HCT116 (cell line): ENCODE measurements around the gene PRKAR2A.

ENCODE experiments used
- CEBPB ChIP-seq: IDR thresholded peaks from 2 replicates; pipeline ENCODE4 v1.6.1; 2012; ENCODE audit warnings: low read depth
- CTCF ChIP-seq, 3 experiments: fragments of 200-600 bp in 1 of 3; sonication (generic) in 1 of 3; IDR thresholded peaks in 2 of 3; conservative IDR thresholded peaks in 1 of 3; 2 replicates each; pipeline ENCODE4 v1.5.1; 2012 to 2017; ENCODE audit warnings: low read depth in 2 of 3, low read length in 2 of 3, antibody characterized with exemption in 1 of 3, borderline replicate concordance in 1 of 3, control low read depth in 1 of 3, mild to moderate bottlenecking in 1 of 3, mixed read lengths in 1 of 3, mixed run types in 1 of 3, moderate library complexity in 1 of 3; ENCODE audit not compliant: insufficient read depth in 1 of 3
- EZH2 ChIP-seq: fragments of 200-600 bp; sonication (generic); IDR thresholded peaks from 2 replicates; pipeline ENCODE4 v1.6.1; 2017; ENCODE audit warnings: antibody characterized with exemption, mixed run types
- EZH2phosphoT487 ChIP-seq: fragments of 200-600 bp; IDR thresholded peaks from 2 replicates; pipeline ENCODE4 v1.6.1; 2018; ENCODE audit warnings: antibody characterized with exemption, borderline replicate concordance
- FOSL1 ChIP-seq: IDR thresholded peaks from 2 replicates; pipeline ENCODE4 v1.6.1; 2012; ENCODE audit warnings: low read depth
- POLR2A ChIP-seq: IDR thresholded peaks from 2 replicates; pipeline ENCODE4 v1.7.0; 2011; ENCODE audit warnings: borderline replicate concordance; ENCODE audit not compliant: insufficient read depth, insufficient read length; ENCODE audit errors: extremely low read depth
- POLR2AphosphoS5 ChIP-seq: IDR thresholded peaks from 2 replicates; pipeline ENCODE4 v1.6.1; 2011; ENCODE audit warnings: mild to moderate bottlenecking, low read depth, low read length, moderate library complexity
- RAD21 ChIP-seq: IDR thresholded peaks from 2 replicates; pipeline ENCODE4 v1.6.1; 2012; ENCODE audit warnings: low read depth, mild to moderate bottlenecking
- SIN3A ChIP-seq: IDR thresholded peaks from 2 replicates; pipeline ENCODE4 v1.6.1; 2012; ENCODE audit warnings: low read depth
- ZFX ChIP-seq: fragments of 450-650 bp; IDR thresholded peaks from 2 replicates; pipeline ENCODE4 v1.6.1; 2017
- TF ChIP-seq, protein P1 (sequence below): IDR thresholded peaks from 2 replicates; pipeline ENCODE4 v1.6.1; 2011; ENCODE audit warnings: mild to moderate bottlenecking, low read length, moderate library complexity; ENCODE audit not compliant: insufficient replicate concordance; ENCODE audit errors: extremely low read depth

DNA sequence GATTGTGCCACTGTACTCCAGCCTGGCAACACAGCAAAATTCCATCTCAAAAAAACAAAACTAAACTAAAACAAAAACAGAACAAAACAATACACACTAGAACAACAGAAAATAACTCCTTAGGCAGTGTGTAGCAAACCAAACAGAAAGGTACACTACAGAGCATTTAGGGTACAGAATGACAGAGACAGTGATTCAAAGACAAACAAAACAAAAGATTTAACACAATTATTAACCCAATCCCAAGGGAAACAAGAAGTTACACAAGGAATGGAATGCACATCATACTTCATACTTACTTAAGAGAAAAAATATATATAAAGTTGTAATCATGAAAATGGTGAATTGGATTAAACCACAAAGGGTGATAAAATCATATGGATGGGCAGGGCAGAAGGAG lies 38.1 kb upstream of the PRKAR2A start:
- TF ChIP-seq CTCF (IDR thresholded peaks at IDR 0.05 in 2 of 3, conservative IDR thresholded peaks at IDR 0.05 in 1 of 3; ENCODE audit: borderline replicate concordance in 1 of 3, insufficient read depth in 1 of 3, low read depth in 2 of 3, low read length in 2 of 3) (no peak), CEBPB (no peak), ZFX (no peak), POLR2A (no peak), RAD21 (no peak), EZH2 (no peak), FOSL1 (no peak), EZH2phosphoT487 (no peak), POLR2AphosphoS5 (no peak), SIN3A (no peak)
- TF ChIP-seq, protein P1, sequence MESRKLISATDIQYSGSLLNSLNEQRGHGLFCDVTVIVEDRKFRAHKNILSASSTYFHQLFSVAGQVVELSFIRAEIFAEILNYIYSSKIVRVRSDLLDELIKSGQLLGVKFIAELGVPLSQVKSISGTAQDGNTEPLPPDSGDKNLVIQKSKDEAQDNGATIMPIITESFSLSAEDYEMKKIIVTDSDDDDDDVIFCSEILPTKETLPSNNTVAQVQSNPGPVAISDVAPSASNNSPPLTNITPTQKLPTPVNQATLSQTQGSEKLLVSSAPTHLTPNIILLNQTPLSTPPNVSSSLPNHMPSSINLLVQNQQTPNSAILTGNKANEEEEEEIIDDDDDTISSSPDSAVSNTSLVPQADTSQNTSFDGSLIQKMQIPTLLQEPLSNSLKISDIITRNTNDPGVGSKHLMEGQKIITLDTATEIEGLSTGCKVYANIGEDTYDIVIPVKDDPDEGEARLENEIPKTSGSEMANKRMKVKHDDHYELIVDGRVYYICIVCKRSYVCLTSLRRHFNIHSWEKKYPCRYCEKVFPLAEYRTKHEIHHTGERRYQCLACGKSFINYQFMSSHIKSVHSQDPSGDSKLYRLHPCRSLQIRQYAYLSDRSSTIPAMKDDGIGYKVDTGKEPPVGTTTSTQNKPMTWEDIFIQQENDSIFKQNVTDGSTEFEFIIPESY = no peak
